GM12892 (cell line): ENCODE results near the gene PHF13.
"Not testable (repeated sequence)": the region's sequence is repeated elsewhere in the genome, so short reads cannot be mapped to it uniquely, and the experiment has no call there.

Experiments used
- POLR2A ChIP-seq: IDR thresholded peaks from 2 replicates; pipeline ENCODE4 v1.6.1; 2011; ENCODE audit warnings: low read depth, low read length, control low read depth
- POLR2AphosphoS5 ChIP-seq: IDR thresholded peaks from 2 replicates; pipeline ENCODE4 v1.6.1; 2011; ENCODE audit warnings: low read depth, low read length, control low read depth
- TAF1 ChIP-seq: IDR thresholded peaks from 2 replicates; pipeline ENCODE4 v1.6.1; 2011; ENCODE audit warnings: low read depth, mild to moderate bottlenecking, control low read depth, low read length, borderline replicate concordance

- TF ChIP-seq POLR2AphosphoS5, POLR2A, TAF1: not testable (repeated sequence)
Measured at GRCh38 chr1:6599991-6600390, 13.5 kb upstream of the PHF13 start.
